NCI-H1436 treated with DMSO at 0.1 percent for 48 hours (cell line): Measurements from ENCODE around the gene DNAH1.
"Not testable (repeated sequence)": the region's sequence is repeated elsewhere in the genome, so short reads cannot be mapped to it uniquely, and the experiment has no call there.

Experiments
- DNase-seq: peaks from one replicate; lab custom pipeline; 2025; lab: John Stamatoyannopoulos, UW

The DNAH1 gene

DNA sequence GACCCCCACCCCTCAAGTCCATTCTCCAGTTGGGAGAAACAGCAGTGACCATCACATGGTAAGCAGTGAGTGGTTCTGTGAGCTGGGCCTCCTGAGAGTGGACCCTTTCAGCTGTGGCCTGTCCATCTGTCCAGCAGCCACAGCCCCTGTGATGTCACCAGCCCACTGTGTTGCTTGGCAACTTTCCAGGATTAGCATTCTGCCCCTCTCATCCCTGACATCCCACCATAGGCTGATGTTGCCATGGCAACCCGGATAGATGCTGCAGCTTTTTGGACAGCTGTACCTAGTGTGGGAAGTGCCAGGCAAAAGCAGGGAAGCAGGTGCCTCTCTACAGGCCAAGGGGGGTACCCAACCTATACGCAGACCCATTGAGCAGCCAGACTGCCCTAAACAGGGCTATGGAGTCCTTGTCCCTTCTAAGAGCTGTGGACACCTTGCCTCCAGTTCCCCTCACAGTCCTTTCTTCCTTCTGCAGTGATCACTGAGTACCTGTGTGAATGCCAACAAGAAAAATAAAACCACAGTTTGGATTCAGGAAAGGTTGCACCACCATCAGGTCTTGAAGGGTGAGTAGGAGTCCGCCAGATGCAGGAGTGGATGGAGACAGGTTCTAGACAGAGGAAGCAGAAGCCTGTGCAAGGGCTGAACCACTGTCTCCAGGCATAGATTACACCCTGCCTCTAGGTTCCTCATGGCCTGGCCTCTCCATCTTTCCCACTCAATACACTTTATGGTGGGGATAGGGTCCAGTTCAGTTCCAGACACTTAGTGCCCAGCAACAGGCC lies at the start of gene DNAH1:
DNAH1 (plus strand) TSS at position 343 of the 788 bp plus-strand sequence. CDS start 6,124 bp downstream, outside the sequence.
- DNase-seq: no peak

DNA sequence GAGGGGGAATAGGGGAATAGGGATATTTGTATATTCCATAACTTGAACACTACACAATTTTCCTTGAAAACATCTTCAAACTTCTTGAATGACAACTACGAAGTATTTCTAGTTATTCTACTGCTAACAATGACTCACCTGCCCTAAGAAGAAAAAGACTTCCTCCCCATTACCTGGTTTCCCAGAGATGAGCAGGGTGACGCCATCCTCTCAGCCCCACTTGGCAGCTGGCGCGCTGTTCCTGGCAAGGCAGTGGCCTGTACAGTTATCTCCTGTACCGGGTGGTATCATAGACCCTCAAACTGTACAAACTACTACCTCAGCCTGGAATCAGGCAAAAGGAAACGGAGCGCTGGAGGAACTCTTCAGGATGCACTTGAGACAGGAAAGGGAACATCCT lies 48.1 kb upstream of the DNAH1 start:
- DNase-seq: no peak

DNA sequence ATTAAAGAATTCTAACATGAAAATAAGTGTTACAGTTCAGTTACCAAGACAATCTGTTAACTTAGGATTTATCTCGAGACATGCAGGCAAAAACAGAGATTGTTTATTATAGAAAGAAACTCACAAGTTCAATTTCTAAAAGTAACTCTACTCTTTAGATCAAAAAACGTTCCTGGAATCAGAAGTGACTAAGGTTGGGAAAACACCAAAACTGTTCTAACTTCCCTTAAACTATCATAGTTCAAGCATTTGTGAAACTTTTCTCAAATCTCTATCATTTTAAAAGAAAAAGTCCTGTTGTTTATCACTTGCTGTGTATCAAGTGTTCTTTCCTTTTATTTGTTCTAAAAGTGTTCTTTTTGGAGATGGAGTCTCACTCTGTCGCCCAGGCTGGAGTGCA lies 46.3 kb upstream of the DNAH1 start:
- no peak for DNase-seq

DNA sequence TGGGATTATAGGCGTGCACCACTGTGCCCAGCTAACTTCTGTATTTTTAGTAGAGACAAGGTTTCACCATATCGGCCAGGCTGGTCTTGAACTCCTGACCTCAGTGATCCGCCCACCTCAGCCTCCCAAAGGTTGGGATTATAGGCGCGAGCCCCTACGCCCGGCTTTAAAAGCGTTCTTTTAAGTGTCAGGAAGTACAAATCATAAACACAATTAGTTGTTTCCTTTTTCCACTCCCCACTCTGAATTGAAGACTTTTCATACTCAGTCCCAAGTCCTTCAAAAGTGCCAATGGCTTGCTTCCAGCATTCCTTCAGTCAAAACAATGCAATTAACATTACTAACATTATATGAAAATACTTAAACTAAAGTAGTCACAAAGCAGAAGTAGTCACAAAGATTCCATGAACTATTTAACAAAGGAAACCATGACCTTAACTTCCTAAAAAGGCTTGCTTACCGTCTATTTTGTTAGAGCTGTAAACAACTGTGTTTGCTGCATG lies 45.8 kb upstream of the DNAH1 start:
- DNase-seq: no peak

DNA sequence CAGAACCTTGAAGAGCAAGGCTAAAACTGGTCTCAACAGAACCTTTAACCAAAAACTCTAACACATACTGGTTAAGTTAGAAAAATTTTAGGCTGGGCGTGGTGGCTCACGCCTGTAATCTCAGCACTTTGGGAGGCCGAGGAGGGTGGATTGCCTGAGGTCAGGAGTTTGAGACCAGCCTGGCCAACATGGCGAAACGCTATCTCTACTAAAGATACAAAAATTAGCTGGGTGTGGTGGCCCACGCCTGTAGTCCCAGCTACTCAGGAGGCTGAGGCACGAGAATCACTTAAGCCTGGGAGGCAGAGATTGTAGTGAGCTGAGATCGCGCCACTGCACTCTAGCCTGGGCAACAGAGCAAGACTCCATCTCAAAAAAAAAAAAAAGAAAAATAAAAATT lies 43.9 kb upstream of the DNAH1 start:
- DNase-seq: not testable (repeated sequence)

DNA sequence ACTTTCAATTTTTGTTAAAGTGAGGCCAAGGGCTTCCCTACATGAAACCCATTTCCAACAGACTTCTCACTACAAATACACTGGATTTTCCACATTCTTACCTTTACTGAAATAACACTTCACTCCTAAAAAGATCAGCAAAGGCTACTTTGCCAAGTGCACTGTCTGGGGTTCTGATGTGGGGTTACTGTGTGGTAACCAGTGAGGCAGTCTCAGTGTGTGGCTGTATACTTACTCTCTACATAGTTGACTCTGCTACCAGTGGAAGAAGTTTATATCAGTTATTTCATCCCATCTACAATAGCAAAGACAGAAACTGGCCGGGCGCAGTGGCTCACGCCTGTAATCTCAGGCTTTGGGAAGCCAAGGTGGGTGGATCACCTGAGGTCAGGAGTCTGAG lies 43.3 kb upstream of the DNAH1 start:
- DNase-seq: no peak

DNA sequence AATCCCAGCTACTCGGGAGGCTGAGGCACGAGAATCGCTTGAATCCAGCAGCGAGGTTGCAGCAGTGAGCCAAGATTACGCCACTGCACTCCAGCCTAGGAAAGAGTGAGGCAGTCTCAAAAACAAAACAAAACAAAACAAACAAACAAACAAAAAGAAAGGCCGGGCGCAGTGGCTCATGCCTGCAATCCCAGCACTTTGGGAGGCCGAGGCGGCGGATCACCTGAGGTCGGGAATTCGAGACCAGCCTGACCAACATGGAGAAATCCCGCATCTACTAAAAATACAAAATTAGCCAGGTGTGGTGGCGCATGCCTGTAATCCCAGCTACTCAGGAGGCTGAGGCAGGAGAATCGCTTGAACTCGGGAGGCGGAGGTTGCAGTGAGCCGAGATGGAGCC lies 41.3 kb upstream of the DNAH1 start:
- not testable (repeated sequence) for DNase-seq

DNA sequence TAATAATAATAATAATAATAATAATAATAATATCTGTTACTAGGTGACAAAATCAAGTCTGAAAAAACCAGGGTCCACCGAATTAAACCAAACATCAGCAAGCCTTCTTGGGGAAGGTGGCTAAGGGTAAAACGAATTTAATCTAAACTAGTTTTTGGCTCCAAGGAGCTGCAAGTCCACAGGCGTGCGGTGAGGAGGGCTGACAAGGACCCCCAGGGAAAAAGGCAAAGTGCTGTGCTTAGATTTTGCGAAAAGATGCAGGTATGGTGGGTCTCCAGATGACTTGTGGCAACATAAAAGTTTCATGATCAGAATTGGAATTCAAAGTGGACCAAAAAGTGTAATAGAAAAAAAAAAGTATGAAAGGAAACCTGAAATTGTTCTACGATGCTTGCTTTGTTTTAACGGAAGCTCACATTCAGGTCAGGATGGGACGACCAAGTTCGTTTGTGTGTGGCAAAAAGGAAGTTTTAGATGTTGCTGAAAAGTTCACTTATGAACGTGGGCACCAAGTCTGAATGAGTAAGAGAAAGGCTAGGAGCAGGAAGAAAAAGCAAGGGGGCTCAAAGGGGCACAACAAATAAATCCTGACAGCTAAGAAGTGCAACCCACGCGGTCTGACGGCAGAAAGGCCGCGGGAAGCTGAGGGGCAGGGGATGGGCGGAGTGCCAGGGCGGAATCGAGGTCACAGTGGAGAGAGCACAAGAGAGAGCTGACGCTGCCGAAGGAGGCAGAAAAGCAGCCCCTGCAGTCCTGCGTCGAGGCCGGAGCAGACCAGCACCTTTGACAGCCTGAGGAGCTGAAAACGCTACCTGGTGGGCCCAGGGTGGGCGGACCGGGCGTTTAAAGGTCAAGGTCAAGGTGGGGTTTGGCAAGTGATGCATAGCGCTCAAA lies 38.8 kb upstream of the DNAH1 start:
- no peak for DNase-seq

DNA sequence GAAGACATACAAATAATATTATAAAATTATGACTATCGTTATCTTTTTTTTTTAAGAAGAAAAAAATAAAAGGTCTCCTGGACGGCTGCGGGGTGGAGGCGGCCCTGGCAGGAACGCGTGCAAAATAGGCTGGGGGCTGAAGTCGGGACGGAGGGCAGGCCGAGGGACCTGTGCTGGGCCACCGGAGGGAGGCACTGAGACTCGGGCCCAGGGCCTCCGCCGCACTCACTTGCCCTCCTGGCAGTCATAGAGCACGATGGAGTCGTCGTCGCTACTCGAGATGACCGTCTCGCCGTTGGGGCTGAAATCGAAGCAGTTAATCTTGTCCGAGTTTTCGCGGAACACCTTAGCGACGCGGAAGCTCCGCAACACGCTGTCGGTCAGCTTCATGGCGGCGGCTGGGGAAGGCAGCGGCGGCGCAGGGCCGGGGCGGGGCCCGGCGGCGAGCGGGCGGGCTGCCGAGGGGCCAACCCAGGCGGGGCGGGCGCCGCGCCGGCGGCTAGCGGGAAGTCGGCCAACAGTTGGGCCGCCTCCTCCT lies 38.1 kb upstream of the DNAH1 start:
- DNase-seq: no peak

DNA sequence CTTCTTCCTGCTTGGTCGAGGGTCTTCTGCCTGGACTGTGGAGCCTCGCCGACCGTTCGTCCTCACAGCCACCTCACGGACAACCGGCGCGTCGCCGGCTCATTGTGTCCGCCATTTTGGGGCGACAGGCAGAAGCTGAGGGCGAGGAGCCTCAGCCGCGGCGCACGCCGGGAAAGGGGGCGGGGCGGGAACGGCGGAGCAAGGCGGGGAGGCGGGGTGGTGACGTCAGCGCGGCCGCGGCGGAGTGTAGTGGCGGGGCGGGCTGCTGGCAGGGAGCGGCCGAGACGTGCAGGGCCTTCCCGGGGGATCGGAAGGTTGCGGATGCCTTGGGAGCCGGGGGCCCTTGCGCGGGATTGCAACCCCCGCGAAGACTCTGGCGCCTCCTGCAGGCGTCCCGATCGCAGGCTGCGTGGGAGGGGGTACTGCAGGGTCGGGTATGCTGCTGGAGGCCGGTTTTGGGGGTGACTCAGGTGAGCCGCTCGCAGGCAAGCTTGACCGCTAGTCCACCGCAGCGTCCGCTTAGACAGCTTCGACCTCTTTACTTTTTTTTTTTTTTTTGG lies 37.5 kb upstream of the DNAH1 start, which contains the start of gene WDR82:
WDR82 (minus strand) TSS at position 140 of the 560 bp plus-strand sequence. CDS start 288 bp downstream, outside the sequence.
- DNase-seq: peak; percentile 36

DNA sequence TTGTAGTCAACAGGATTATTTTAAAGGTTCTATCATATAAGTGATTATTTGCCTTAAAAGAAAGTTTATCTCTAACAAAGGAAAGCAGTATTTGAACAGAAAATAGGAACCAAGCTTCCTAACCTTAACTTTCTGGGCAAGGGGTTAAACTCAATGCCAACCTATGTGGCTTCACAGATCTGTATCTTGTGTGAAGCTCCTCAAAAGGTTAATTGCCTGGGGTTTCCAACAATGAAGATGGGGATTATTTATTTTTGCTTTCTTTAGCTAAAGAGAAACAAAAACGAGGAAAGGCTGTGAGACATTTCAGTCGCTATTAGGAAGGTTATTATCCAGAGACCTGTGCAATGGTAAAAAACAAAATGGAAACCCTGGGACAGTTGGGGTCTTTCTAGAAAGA lies 36.5 kb upstream of the DNAH1 start:
- no peak for DNase-seq

DNA sequence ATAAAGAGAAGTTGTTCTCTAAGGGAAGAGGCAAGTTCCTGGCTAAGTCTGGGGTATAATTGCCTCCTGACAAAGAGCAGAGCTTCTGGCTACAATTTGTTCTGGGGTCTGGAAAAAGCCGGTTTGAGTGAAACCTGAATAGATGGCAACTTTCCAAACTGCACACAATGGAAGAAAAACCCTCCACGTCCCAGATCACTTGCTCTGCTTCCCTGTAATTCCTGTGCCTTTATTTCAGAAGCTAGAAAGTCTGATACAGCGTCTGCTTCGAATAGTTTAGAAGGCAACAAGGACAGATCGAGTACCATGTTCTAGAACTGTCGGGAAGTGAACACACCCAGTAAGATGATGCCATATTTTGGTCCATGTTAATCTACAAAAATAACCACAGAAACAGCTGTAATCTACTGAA lies 36.1 kb upstream of the DNAH1 start:
- DNase-seq: no peak

DNA sequence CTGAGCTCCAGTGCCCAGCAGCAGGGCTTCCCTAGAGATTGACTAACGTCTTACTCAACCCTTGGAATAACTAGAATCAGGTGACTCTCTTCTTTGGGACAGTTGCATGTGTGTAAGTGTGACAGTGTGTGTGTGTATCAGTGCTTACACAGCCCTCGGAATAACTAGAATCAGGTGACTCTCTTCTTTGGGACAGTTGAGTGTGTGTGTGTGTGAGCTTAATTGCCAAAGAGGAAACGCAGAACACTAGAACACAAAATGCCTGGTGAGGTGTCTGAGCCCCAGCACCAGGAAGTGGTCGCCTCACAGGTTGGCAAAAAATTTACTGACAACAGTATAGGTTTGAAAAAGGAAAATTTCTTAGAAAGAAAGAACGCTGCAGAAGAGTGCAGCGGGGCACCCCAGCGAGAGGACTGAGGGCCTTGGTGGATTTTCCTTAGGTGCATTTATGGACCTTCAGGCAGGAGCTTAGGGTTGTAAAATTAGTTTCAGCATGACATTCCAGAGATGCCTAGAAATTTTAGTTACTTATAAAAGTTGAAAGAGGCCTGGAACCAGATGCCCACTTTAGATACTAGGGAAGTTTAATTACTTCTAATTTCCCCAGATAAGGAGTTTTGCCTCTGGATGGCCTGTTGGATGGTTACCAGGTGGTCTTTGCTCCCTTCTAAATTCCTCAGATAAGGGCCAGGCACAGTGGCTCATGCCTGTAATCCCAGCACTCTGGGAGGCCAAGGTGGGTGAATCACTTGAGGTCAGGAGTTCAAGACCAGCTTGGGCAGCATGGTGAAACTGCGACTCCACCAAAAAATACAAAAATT lies 33.9 kb upstream of the DNAH1 start:
- DNase-seq: no peak

DNA sequence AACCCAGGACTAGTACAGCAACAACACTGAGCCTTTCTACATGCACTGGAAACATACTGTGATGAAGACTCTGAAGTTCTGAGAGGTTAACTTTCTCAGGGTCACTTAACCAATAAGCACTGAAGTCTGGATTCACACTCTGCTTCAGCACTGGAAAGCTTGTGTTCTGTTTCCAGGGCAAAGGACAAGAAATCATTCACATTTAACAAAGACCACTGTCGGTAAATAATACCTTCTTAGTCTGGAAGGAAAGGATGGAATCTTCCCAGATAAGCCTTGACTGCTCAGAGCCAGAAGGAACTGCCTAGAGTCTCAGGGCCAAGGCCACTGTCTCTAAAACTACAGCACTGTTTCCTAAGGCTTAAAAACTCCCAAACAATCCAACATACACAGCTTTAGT lies 32.8 kb upstream of the DNAH1 start:
- no peak for DNase-seq

DNA sequence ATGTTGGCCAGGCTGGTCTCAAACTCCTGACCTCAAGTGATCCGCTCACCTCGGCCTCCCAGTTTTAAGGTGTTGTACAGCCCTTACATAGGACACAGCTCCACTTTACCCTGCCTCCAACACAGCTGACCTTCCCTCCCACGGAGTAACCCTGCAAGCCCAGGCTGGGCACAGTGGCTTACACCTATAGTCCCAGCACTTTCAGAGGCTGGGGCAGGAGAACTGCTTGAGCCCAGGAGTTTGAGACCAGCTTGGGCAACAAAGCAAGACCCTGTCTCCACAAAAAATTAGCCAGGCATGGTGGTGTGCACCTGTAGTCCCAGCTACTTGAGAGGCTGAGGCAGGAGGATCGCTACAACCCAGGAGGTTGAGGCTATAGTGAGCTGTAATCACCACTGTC lies 32.1 kb upstream of the DNAH1 start:
- DNase-seq: not testable (repeated sequence)

DNA sequence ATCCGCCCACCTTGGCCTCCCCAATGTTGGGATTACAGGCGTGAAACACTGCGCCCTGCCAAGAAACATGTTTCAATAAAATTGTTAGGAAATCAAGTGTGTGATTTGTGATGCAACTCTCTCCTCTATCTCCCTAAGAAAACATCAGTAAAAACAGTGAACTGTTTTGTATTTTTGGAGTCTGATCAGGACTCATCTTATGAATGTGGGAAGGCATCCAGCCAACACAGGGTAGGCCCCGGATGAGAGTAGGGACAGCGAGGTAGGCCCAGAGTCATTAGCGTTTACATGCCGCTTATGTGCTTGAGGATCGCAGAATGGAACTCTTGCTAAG lies 29.4 kb upstream of the DNAH1 start:
- no peak for DNase-seq

DNA sequence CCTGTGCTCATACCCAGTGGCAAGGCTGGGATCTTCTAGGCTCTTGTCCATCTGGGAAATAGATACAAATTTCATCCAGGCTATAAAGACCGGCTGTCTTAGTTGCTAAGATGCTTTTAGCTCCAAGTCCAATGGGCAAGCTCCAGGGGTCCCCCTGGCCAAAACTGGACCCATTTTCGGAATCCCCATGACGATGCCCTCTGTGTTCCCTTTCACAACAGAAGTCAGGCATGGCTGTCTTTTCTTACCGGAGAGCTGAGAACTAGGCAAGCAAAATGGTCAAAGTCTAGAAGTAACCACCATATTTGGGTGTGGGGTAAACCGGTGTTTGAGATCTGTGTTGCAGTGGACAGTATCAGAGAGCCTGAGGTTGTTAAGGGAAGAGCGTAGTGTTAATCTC lies 27.4 kb upstream of the DNAH1 start:
- no peak for DNase-seq

DNA sequence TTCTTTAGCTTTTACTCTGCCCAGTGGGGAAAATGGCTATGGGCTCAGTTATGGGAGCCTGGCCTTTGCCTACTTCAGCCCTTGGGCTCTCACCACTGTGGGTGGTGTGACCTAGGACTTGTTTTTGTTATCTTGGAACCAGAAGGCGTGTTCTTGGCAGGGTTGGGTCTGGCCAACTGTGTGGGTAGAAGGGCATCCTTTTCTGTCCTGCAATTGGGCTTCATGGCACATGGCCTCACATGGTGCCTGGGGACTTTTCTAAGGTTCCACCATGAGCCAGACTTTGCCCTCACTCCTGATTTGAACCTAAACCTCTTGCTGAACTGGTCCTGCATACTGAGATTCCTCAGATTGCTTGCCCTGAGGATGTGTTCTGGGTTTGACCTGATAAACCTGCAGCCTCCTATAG lies 26.8 kb upstream of the DNAH1 start:
- no peak for DNase-seq

DNA sequence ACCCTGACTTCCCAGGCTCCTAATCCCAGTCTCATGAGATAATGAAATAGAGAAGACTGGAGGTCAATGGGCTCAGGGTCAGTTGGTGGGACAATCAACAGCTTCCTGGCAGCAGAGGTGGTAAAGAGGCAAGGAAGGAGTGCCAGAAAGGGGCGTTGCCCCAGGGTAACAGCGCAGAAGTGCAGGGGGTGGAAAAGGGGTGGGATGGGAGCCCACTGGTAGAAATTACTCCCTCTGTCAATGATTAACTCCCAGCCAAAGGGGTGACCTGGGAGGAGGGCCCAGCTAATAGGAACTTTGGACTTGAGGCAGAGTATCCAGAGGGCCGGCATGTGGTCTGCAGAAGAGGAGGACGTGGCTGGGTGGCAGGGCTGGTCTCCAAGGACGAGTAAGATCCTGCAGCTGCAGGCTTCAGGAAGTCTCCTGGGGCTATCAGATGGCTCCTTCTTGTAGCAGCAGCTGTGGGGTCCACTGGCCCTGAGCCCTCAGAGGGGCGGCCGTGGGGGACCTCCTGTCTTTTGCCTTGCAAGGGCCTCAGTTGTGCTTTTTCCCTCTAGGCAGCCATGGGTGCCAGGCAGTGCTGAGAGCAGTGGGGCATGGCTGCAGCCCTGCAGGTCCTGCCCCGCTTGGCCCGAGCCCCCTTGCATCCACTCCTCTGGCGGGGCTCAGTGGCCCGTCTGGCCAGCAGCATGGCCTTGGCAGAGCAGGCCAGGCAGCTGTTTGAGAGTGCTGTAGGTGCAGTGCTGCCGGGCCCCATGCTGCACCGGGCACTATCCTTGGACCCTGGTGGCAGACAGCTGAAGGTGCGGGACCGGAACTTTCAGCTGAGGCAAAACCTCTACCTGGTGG lies 26.1 kb upstream of the DNAH1 start:
- no peak for DNase-seq
